Heart left ventricle (tissue), 16 donors: ENCODE results near the gene KLK14. TPM values are rescaled to one million over a fixed set of nuclear protein-coding genes. Genes with fewer than 3 reads are reported as not detected.

ENCODE experiments used
- ATAC-seq, 4 donors: fragments of 200-7000 bp; cut with Tn5 transposase; one replicate each; pipeline ENCODE4 v1.9.1; 2020 to 2022; ENCODE audit warnings: moderate library complexity in 4 of 4, mild to moderate bottlenecking in 3 of 4, moderate number of reproducible peaks in 1 of 4
- DNase-seq, 5 donors: peaks; one replicate each; pipeline ENCODE4 v3.0.0-alpha.2; 2020
- H3K27ac ChIP-seq, 12 donors: fragments of 200-600 bp; sonication (generic) in 4 of 12; one replicate each; pipeline versions ENCODE4 v1.5.0 to v1.8.0; 2016 to 2022; ENCODE audit warnings: mild to moderate bottlenecking in 2 of 12
- H3K27me3 ChIP-seq, 9 donors: fragments of 200-600 bp; sonication (generic) in 2 of 9; one replicate each; pipeline versions ENCODE4 v1.5.1 to v1.8.0; 2016 to 2022; ENCODE audit warnings: mild to moderate bottlenecking in 3 of 9
- H3K36me3 ChIP-seq, 9 donors: fragments of 200-600 bp; sonication (generic) in 2 of 9; one replicate each; pipeline versions ENCODE4 v1.5.0 to v1.8.0; 2018 to 2022; ENCODE audit warnings: mild to moderate bottlenecking in 2 of 9
- H3K4me1 ChIP-seq, 12 donors: fragments of 200-600 bp; sonication (generic) in 4 of 12; one replicate each; pipeline versions ENCODE4 v1.5.0 to v1.8.0; 2016 to 2022; ENCODE audit warnings: mild to moderate bottlenecking in 3 of 12
- H3K4me3 ChIP-seq, 12 donors: fragments of 200-600 bp; sonication (generic) in 4 of 12; one replicate each; pipeline versions ENCODE4 v1.5.0 to v1.8.0; 2017 to 2022; ENCODE audit warnings: mild to moderate bottlenecking in 9 of 12, moderate library complexity in 4 of 12
- H3K9me3 ChIP-seq, 12 donors: fragments of 200-600 bp; sonication (generic) in 4 of 12; one replicate each; pipeline versions ENCODE4 v1.5.0 to v1.8.0; 2016 to 2022; ENCODE audit warnings: mild to moderate bottlenecking in 1 of 12
- CTCF ChIP-seq, 12 donors: fragments of 200-600 bp; sonication (generic) in 4 of 12; IDR thresholded peaks; one replicate each; pipeline versions ENCODE4 v1.5.0 to v1.8.0; 2018 to 2022; ENCODE audit warnings: antibody characterized with exemption in 12 of 12, mild to moderate bottlenecking in 5 of 12
- POLR2A ChIP-seq, 2 donors: fragments of 450-650 bp; IDR thresholded peaks; one replicate each; pipeline ENCODE4 v1.6.1; 2017; ENCODE audit warnings: antibody characterized with exemption in 2 of 2, mild to moderate bottlenecking in 2 of 2, moderate library complexity in 2 of 2
- WGBS, 4 donors: extraction: QIAGEN DNeasy Blood & Tissue Kit in 2 of 4; methylation state at CpG; one replicate each; pipeline versions ENCODE4 v1.1.5 to v1.1.7; 2013 to 2018; 5-methylcytosine and 5-hydroxymethylcytosine counted together
- intact Hi-C, 10 donors: fragments of 100-400 bp; cut with DNase I; formaldehyde crosslinking; loops; one replicate each; pipeline versions ENCODE4 v1.11.1 to v1.14.2; 2022
- polyA plus RNA-seq, 2 donors: library from polyadenylated mRNA; stranded (reverse); fragments of 200-250 nt; gene quantifications; one replicate each; pipeline ENCODE4 v1.2.3, GENCODE V29; 2013
- total RNA-seq, 9 donors: library from RNA; depleted of rRNA in 2 of 9; stranded (reverse); fragments of >200 nt in 2 of 9; fragmentation: NEBNext Ultra II Directional in 3 of 9; extraction: Animal tissue kit (Norgen Biotek cat#: 25700) in 3 of 9; gene quantifications; one replicate each; pipeline versions ENCODE4 v1.1.0 to v1.2.4, GENCODE V29; 2016 to 2023
- donor health status: ischemic (EF 13 %, LVEDD 7.1; RV severe dilation, severe dysfunction).
- donor health status: healthy with polysubstance abuse.
- donor health status: DM: no; HTN: yes; CAD: no.
- donor health status: DM: no; HTN: no; CAD: no.
- donor health status: ischemic (EF 25% LVEDD 6.9; RV normal size, moderate dysfunction).
- donor health status: ischemic (EF 25% LVEDD 5.7; RV mildly dilated, moderate dysfunction).
- donor health status: healthy.
- donor health status: DM: yes; HTN: yes; CAD: no.
- donor health status: ischemic (EF 35%, LVEDD 5.7; RV mildly dilated, moderate dysfunction).
- donor health status: nonischemic (EF 11% LVEDD 7.7; RV severe dilation, severe dysfunction).
- donor health status: DM: yes; HTN: yes; CAD: no.
- donor health status: PGD.
- donor health status: ischemic (EF 29% LVEDD 5.4; RV normal size, mild dysfunction).
- donor health status: nonischemic (EF 23%, LVEDD 6.1; RV moderate dilation, normal function).

The KLK14 gene
- total and polyA plus RNA-seq, 11 donors: 0.17 to 0.64 (median 0.33) TPM; not detected in 4

- peaks cover 0 to 12% (median 0%) of the 10 kb centered on the region in 12 donors for H3K4me1 ChIP-seq
- WGBS, 4 donors: 77 to 80% (median 78%) methylated on average over 22 of the region's 22 CpGs
- intact Hi-C loops: loop anchor here in 8 of 10 donors (1.0 to 10.0 kb wide), 7 partner anchors 66 to 163 kb away; partner anchors contain the start of genes KLK10 (in 1 of the 8) and KLK11 (in 1 of the 8)
- peaks cover 0 to 4% (median 0%) of the 10 kb centered on the region in 9 donors for H3K36me3 ChIP-seq
- H3K4me3 ChIP-seq: no peak overlapping the region
- no peak overlapping the region for H3K27ac ChIP-seq
- no peak for DNase-seq
- TF ChIP-seq CTCF (IDR thresholded peaks at IDR 0.05) (no peak), POLR2A (IDR thresholded peaks at IDR 0.05) (no peak)
- ATAC-seq: no peak
- H3K27me3 ChIP-seq: no peaks in the 10 kb centered on the region
- H3K9me3 ChIP-seq: no peaks in the 10 kb centered on the region
Measured at GRCh38 chr19:51093510-51094345, 11.0 kb upstream of the KLK14 start.

DNA sequence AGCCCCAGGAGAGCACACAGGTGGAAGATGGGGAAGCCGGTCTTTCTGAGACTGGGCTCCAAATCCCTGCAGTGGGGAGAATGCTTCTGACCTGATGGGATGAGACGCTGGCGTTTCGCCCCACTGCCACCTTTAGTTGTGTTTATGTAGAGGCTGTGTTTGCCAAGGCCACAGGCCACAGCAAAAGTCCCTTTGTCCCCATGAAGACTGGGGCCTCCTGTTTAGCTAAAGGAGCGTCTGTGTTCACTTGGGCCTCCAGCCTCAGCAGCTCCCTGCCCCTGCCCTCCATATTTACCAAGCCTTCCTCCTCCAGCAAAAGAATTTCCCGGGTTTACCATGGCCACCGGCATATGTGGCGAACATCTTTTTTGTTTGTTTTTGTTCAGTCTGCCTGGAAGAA lies 10.4 kb upstream of the KLK14 start:
- no peak for DNase-seq
- intact Hi-C loops: loop anchor here in 5 of 10 donors (2.0 to 10.0 kb wide), 4 partner anchors 66 to 161 kb away; partner anchors contain the start of gene KLK11 (in 1 of the 5)
- ATAC-seq: no peak
- TF ChIP-seq POLR2A (IDR thresholded peaks at IDR 0.05): no peak
- no peak for TF ChIP-seq CTCF (IDR thresholded peaks at IDR 0.05)
- Histone ChIP-seq H3K4me1 (peaks cover 0 to 9% (median 0%) of the 10 kb centered on the region in 12 donors), H3K9me3 (no peaks in the 10 kb centered on the region), H3K36me3 (peaks cover 0 to 4% (median 0%) of the 10 kb centered on the region in 9 donors), H3K27ac (no peak overlapping the region), H3K27me3 (no peaks in the 10 kb centered on the region), H3K4me3 (no peak overlapping the region)
- WGBS, 4 donors: 83 to 93% (median 86%) methylated on average over 8 of the region's 8 CpGs

DNA sequence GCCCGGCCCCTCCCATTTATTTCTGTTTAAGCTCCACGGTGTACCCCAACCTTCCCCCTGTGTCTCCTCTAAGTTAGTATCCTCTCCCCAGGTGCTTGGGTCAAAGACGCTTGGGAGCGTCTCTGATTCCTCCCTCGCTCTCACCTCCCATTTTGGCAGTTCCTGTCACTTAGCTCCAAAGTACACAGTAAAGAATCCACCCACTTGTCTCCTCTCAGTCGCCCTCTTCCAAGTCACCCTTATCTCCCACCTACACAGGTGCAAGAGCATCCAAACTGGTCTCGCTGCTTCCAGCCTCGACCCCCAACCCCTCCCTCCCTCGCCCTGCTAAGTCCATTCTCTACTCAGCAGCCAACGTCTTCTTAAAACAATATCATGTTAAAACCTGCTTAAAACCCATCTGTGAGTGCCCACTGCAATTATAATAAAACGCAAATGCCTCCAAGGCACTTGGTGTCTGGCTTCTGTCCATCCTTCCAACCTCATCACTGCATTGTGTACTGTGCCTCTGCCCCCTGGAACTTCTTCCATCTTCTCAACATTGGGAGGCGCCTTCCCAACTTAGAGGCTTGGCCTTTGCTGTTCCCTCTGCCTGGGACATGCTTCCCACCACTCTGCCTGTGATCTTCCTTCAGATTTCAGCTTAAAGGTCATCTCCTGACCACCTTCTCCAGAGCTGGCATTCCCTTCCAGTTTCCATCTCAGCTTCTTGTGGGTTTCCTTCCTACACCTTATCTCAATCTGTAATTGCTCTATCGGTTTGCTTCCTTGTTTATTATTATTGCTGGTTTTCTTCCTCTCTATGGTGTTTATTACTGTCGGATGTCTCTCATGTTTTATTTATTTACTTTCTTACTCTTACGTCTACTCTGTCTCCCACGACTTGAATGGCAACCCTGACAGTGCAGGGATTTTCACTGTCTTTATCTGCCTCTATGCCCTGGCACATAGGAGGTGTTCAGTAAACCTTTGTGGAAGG lies 9.5 kb upstream of the KLK14 start:
- no peak for TF ChIP-seq POLR2A (IDR thresholded peaks at IDR 0.05)
- TF ChIP-seq CTCF (IDR thresholded peaks at IDR 0.05): no peak
- intact Hi-C loops: loop anchor here in 5 of 10 donors (2.0 to 10.0 kb wide), 4 partner anchors 65 to 160 kb away; partner anchors contain the start of gene KLK11 (in 1 of the 5)
- ATAC-seq (no peak), DNase-seq (no peak)
- WGBS, 4 donors: 63 to 72% (median 65%) methylated on average over 16 of the region's 16 CpGs
- no peaks in the 10 kb centered on the region for H3K36me3 ChIP-seq
- no peak overlapping the region for H3K27ac ChIP-seq
- H3K4me3 ChIP-seq: no peak overlapping the region
- H3K4me1 ChIP-seq: peaks cover 0 to 8% (median 0%) of the 10 kb centered on the region in 12 donors
- no peaks in the 10 kb centered on the region for H3K9me3 ChIP-seq
- no peaks in the 10 kb centered on the region for H3K27me3 ChIP-seq
